ENCODE results near the gene SRSF1.
"Not testable (repeated sequence)": the region's sequence is repeated elsewhere in the genome, so short reads cannot be mapped to it uniquely, and the experiment has no call there.

The SRSF1 gene

DNA sequence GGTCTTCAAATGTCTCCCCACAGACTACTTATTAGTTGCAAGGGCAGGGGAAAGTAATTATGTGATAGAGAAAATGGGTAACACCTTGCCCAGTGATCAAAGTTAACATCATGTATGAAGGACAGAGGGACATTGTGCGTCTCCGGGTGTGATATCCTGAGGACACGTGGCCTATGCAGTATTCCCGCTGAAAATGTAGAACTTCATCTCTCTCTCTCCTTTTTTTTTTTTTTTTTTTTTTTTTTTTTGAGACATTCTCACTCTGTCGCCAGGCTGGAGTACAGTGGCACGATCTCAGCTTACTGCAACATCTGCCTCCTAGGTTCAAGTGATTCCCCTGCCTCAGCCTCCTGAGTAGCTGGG, 43.9 kb downstream of the SRSF1 start:
- ATAC-seq = no peak
- DNase-seq = no peak

- ATAC-seq (no peak), DNase-seq (no peak)
Measured at GRCh38 chr17:57962279-57963148, 44.5 kb downstream of the SRSF1 start.

DNA sequence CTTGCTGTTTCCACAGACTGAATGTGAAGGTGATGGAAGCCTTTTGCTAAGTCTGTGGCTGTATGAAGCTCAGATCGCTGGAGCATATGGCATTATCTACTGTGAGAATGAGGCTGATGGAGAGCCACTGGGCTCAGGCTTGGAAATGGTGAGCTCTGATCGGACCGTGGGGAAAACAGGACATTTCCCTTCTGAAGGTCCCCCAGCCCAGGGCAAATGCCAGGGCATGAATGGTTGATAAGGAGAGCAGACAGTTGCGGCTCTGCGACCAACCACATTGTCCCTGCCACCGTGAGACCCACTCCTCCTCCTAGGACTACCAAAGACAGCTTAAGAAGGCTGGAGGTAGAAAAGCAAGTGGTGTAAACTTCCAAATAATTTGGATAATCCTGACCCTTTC, 47.1 kb downstream of the SRSF1 start:
- DNase-seq = no peak
- no peak for ATAC-seq

DNA sequence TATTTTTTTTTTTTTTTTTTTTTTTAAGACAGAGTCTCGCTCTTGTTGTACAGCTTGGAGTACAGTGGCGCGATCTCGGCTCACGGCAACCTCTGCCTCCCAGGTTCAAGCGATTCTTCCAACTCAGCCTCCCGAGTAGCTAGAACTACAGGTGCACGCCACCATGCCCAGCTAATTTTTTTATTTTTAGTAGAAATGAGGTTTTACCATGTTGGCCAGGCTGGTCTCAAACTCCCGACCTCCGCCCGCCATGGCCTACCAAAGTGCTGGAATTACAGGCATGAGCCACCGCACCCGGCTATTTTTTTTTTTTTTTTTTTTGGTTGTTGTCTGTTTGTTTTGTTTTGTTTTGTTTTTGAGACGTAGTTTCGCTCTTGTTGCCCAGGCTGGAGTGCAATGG, 48.7 kb downstream of the SRSF1 start:
- not testable (repeated sequence) for DNase-seq, ATAC-seq

DNA sequence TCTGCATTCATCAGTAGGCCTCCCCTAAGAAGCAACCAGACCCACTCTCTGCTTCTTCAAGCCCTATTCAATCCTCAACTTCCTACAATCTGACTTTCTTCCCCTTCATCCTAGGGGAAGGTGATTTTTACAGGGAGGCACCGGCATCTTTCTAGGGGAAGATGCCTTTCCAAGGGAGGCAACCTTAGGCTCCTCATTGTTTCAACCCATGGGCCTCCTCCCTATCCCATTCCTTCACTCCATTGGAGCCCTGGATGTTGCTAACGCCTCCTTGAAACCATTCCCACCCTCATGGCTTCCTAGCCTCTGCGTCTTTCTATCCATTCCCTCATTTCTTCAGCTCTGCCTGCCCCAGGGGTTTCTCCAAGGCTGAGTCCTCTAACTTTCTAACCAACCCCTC, 49.2 kb downstream of the SRSF1 start:
- DNase-seq (no peak), ATAC-seq (no peak)

GRCh38 chr17:57957120-57957850, 49.8 kb downstream of the SRSF1 start:
- no peak for ATAC-seq
- no peak for DNase-seq

DNA sequence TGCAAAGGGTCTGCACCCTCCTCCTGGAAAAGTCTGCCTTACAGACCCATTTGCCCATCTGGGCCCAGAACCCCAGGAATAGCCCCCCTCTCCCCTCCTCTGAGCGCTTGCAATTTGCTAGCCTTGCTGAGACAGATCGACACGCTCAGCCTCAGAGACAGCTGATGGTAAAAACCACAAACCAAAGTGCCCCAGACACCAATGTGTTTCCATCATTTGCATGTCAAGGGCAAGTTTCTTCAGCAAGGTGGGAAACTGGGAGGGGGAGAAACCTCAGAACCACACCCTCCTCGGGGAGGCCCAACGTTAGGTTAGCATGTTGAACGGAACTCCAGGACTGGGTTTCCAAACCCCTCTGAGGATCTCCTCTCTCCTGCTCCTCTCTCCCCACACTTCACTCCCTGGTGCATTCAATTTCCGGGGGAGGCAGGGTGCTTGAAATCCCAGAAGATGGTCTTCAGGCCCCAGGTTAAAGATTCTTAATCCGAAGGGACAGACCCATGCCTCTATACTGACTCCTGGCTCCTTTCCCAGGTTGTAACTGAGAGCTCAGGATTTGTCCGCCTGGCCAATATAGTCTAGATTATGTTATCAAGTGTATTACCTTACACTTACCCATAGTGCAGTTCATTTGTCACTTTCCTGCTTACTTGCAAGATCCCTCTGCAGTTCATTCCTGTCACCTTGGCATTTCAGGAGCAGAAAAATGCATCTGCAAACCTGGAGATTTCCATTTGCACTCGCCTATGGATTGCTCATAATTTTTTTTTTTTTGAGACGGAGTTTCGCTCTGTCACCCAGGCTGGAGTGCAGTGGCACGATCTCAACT, 50.5 kb downstream of the SRSF1 start:
- peak; percentile 48 for DNase-seq
- ATAC-seq = peak; percentile 77

GRCh38 chr17:57955183-57955931, 51.7 kb downstream of the SRSF1 start, which contains the start of gene CUEDC1:
CUEDC1 (minus strand) TSS chr17:57955412; CDS start chr17:57885564, 69,848 bp downstream.
- DNase-seq (peak; percentile 76), ATAC-seq (peak; percentile 61)

GRCh38 chr17:57954397-57955182, 52.5 kb downstream of the SRSF1 start:
- ATAC-seq (no peak), DNase-seq (no peak)

DNA sequence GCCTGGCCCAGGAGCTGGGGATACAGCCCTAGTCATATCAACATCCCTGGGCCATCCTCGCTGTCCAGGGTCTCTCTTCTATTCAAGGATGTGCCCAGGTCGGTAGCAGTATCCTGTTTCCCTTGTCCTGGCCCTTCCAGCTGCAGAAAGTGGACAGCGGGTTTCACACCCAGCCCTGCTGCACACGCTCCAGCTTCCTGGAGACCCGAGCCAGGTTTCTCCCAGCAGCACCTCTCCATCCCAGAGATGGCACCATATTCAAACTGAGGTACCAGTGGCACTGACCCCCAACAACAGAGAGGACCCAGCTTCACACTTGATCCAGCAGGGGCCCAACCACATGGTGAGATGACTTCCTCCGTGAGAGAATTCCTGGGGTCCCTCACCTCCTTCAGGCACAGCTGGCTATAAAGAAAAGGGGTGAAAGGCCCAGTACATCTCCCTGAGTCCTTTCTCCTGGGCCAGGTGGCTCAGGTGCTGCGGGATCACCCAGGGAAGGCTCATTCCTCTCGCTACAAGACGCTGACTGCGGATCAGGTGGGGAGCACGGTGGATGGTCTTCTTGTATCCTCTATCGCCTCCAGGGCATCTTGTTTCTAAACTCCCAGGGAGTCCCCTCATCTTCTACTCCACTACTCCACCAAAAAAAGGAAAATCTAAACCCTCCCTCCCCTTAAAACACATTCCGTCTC, 53.2 kb downstream of the SRSF1 start:
- DNase-seq = no peak
- no peak for ATAC-seq
